ENCODE measurements around the gene CAPN7. TPM values are rescaled to one million over a fixed set of nuclear protein-coding genes. Genes with fewer than 3 reads are reported as not detected.
"Not testable (repeated sequence)": the region's sequence is repeated elsewhere in the genome, so short reads cannot be mapped to it uniquely, and the experiment has no call there.

Gene CAPN7
- polyA plus RNA-seq, 1 experiment, result 12.9 TPM

GRCh38 chr3:15164340-15164739 is 41.7 kb upstream of the CAPN7 start:
- peak; percentile 19 for DNase-seq (ENCODE audit: low read depth)
- ChIA-PET POLR2A (no interaction called here), CTCF (no interaction called here)
- H3K4me3 ChIP-seq (ENCODE audit: low read depth, low read length), result no peak overlapping the region
- H3K27me3 ChIP-seq (ENCODE audit: control insufficient read depth, insufficient read depth, low read length), result peaks cover 1% of the 10 kb centered on the region; the same call in 1 of the 2 replicates
- no peak for TF ChIP-seq CTCF (IDR thresholded peaks at IDR 0.05; ENCODE audit: insufficient read depth, low read depth, low read length)
- H3K36me3 ChIP-seq (ENCODE audit: control insufficient read depth, insufficient read depth, low read length), result no peaks in the 10 kb centered on the region

GRCh38 chr3:15165061-15165460 is 41.0 kb upstream of the CAPN7 start:
- Histone ChIP-seq H3K4me3 (ENCODE audit: low read depth, low read length) (no peak overlapping the region), H3K36me3 (ENCODE audit: control insufficient read depth, insufficient read depth, low read length) (no peaks in the 10 kb centered on the region), H3K27me3 (ENCODE audit: control insufficient read depth, insufficient read depth, low read length) (peaks cover 4% of the 10 kb centered on the region; the same call in 1 of the 2 replicates)
- POLR2A ChIA-PET, result no interaction called here
- no peak for DNase-seq (ENCODE audit: low read depth)
- TF ChIP-seq CTCF (IDR thresholded peaks at IDR 0.05; ENCODE audit: insufficient read depth, low read depth, low read length), result no peak
- CTCF ChIA-PET, result interaction anchor here (1.7 kb wide), 1 partner anchor 37 kb away, joined by 5 read pairs; no protein-coding TSS in a partner anchor

DNA sequence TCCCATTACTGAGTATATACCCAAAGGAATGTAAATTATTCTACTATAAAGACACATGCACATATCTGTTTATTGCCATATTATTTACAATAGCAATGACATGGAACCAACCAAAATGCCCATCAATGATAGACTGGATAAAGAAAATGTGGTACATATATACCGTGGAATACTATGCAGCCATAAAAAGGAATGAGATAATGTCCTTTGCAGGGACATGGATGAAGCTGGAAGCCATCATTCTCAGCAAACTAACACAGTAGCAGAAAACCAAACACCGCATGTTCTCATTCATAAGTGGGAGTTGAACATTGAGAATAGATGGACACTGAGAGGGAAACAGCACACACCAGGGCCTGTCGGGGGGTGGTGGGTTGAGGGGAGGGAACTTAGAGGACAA is 39.7 kb upstream of the CAPN7 start:
- H3K27me3 ChIP-seq (ENCODE audit: control insufficient read depth, insufficient read depth, low read length); H3K4me3 ChIP-seq (ENCODE audit: low read depth, low read length); POLR2A ChIA-PET; DNase-seq (ENCODE audit: low read depth); H3K36me3 ChIP-seq (ENCODE audit: control insufficient read depth, insufficient read depth, low read length): not testable (repeated sequence)
- CTCF ChIA-PET, result interaction anchor here (1.7 kb wide), 1 partner anchor 36 kb away, joined by 5 read pairs; no protein-coding TSS in a partner anchor

- H3K36me3 ChIP-seq (ENCODE audit: control insufficient read depth, insufficient read depth, low read length), result no peaks in the 10 kb centered on the region
- CTCF ChIA-PET, result no interaction called here
- POLR2A ChIA-PET, result interaction anchor here (0.7 kb wide), 1 partner anchor 9 kb away, joined by 3 read pairs; no protein-coding TSS in a partner anchor
- no peak overlapping the region for H3K4me3 ChIP-seq (ENCODE audit: low read depth, low read length)
- peaks cover 5% of the 10 kb centered on the region for H3K27me3 ChIP-seq (ENCODE audit: control insufficient read depth, insufficient read depth, low read length)
- DNase-seq (ENCODE audit: low read depth), result no peak
- no peak for TF ChIP-seq CTCF (IDR thresholded peaks at IDR 0.05; ENCODE audit: insufficient read depth, low read depth, low read length)
These were observed 35.0 kb upstream of the CAPN7 start for GRCh38 chr3:15171096-15171495.

DNA sequence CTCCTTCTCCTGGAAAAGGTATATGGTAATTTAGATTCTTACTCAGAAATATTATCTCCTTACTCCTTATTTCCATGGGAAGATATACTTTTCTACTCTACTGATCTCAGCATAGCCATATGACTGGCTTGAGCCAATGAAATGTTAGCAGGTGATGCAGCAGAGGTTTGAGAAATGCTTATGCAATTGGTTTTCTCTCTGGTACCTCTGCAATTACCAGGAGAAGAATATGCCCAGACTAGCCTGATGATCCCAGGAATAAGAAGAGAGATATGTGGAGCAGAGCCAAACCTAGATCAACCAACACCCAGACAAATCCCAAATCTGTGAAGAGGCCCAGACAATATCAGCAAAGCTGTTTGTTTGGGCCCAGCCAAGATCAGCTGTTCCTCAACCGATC is 33.2 kb upstream of the CAPN7 start:
- TF ChIP-seq CTCF (IDR thresholded peaks at IDR 0.05; ENCODE audit: insufficient read depth, low read depth, low read length), result no peak
- CTCF ChIA-PET, result no interaction called here
- peaks cover 5% of the 10 kb centered on the region for H3K27me3 ChIP-seq (ENCODE audit: control insufficient read depth, insufficient read depth, low read length)

DNA sequence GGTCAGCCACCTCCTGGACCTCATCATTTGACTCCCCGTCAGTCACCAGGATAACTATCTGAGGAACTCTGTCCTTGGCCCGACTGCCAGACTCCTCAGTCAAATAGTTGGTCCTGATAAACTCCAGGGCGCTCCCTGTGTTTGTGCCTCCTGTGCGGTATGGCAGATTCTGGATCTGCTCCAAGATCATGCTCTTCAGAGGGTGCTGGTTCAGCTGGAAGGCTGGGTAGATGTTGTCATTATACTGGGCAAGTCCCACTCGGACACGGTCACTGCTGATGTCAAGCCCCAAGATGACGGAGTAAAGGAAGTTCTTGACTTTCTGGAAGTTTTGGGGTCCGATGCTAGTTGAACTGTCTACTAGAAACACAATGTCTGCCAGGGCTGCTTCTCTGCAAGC is 31.1 kb upstream of the CAPN7 start:
- CTCF ChIA-PET, result interaction anchor here (0.8 kb wide), 1 partner anchor 23 kb away, joined by 3 read pairs; no protein-coding TSS in a partner anchor
- no peak overlapping the region for H3K4me3 ChIP-seq (ENCODE audit: low read depth, low read length)
- TF ChIP-seq CTCF (IDR thresholded peaks at IDR 0.05; ENCODE audit: insufficient read depth, low read depth, low read length), result no peak
- DNase-seq (ENCODE audit: low read depth), result no peak
- POLR2A ChIA-PET, result no interaction called here
- H3K36me3 ChIP-seq (ENCODE audit: control insufficient read depth, insufficient read depth, low read length), result no peaks in the 10 kb centered on the region
- H3K27me3 ChIP-seq (ENCODE audit: control insufficient read depth, insufficient read depth, low read length), result peaks cover 8% of the 10 kb centered on the region

More for the DNA sequence above, 33.2 kb upstream of the CAPN7 start:
- POLR2A ChIA-PET, result no interaction called here
- no peak for DNase-seq (ENCODE audit: low read depth)
- Histone ChIP-seq H3K36me3 (ENCODE audit: control insufficient read depth, insufficient read depth, low read length) (no peaks in the 10 kb centered on the region), H3K4me3 (ENCODE audit: low read depth, low read length) (no peak overlapping the region)
